Occipital lobe (tissue), 2 donors: ENCODE measurements around the gene PGM5. TPM values are rescaled to one million over a fixed set of nuclear protein-coding genes. Genes with fewer than 3 reads are reported as not detected.

ENCODE experiments used
- DNase-seq: peaks from one replicate; lab custom pipeline; 2025; lab: John Stamatoyannopoulos, UW
- total RNA-seq: library from RNA; depleted of rRNA; stranded (reverse); fragments of >200 nt; gene quantifications from one replicate; pipeline ENCODE4 v1.2.3, GENCODE V29; 2014

The PGM5 gene
- total RNA-seq, 1 donor from 2014 or later = 5.6 TPM

DNA sequence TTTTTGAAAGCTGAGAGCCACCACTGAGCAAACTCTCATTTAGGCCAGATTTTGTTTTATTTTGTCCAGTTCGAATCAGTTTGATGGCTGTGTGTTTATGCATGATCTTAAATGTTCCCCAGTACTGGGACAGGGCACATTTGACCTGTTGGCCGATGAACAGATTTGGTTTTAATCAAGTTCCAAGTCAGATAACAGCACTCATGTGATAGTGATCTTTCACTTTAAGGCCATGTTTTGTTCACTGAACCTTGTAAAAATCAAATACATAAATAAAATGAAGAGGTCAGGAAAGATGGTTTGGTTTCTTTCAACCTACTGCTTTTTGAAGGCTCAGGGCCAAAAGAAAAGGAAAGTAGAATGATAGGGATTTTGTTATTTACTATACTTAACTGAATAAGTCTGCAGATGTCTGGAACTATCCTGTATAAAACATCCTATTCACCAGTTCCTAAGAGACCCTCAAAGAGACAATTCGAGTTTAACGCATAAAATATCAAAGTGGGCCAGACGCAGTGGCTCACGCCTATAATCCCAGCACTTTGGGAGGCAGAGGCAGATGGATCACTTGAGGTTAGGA, 77.2 kb downstream of the PGM5 start:
- no peak for DNase-seq

DNA sequence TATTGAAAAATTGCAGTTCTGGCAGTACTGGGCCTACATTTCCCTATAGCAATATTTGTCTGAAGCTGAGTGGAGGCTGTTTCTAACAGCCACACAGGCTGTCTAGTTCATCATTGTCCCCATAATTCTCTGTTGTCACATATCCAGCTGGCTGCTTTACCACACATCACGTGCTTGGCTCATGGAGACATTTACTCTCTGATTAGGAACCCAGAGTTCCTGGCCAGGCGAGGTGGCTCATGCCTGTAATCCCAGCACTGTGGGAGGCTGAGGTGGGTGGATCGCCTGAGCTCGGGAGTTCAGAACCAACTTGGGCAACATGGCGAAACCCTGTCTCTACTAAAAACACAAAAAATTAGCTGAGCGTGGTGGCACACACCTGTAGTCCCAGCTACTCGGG, 81.4 kb downstream of the PGM5 start:
- DNase-seq = no peak

DNA sequence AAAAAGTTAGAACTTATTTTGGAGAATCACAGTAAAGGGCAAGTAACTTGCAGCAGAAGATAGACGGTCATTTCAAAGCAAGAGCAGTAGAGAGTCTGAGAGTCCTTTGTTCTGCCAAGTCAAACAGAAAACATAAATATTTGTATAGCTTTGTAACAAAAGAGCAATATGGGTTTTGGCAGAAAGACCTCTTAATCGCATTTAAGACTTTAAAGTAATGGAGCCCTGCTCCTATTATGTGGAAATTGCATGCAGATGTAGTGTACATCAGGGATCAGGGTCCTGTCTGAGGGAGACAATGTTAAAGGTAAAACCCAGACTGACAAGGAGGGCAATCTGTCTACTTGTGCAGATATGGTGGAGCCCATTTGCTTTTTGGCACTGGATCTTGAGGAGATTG, 87.2 kb downstream of the PGM5 start:
- DNase-seq = no peak

DNA sequence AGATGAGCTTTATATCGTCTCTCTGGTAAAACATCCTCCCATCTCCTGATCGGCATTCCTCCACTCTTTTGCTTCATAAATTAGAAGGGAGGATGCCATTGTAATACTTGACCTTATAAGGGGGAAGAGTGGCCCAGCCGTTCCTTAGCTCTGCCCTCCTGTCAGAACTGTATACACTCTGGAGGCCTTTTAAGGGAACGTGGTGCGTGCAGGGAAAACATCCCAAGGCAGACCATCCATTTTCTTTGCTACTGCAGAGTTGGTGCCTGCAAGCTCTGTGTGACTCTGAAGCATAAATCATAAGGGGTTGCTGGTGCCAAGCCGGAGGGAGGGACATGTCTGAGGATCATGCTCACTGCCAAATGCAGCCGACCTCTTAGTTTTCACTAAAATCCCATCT, 90.4 kb downstream of the PGM5 start:
- no peak for DNase-seq

DNA sequence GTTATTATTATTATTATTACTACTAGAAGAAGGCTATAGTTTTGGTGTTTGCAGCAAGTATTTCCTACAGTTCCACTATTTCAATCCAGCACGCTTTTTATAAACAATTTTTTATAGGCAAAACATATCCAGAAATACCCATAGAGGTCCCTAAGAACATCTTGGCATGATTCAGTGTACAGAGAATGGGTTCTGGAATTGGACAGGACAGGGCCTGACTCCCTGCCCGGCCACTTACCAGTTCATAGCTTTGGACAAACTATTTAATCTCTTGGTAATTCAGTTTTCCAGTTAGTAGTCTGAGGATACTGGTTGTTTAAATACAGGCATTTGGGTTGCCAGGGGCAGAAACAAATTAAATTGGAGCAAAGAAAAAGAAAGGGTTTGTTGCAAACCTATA, 91.2 kb downstream of the PGM5 start:
- no peak for DNase-seq

DNA sequence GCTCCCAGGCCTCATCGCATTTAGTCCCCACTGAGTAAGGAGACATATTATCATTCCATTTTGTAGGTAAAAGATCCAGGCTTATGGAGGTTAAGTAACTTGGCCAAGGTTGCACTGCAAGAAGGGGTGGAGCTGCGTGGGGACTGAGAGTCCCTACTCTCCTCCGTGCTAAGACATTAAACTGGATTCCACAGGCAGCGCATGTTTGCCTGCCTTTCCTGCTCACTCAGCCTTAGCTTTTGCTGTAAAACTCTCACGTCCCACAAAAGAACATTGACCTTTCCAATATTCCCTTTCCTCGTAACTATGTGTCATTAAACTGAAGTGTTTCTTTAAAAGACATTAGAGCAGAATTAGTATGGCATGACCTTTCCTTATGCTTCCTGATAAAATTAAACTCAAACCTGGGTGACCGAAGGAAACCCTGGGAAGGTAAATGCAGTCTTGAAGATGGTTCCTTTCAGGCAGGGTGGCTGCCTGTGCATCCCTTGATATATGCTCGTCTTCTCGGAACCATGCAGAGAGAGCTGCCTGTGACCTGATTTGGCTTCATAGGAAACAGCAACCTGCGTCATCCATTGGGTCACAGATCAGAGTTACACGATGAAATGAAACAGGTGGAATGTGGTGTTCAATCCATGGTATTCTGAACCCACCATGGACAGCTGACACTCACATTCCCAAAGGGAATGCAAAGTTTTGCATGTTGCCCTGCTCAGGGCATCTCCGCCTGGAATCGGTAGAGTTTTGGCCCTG, 98.3 kb downstream of the PGM5 start:
- no peak for DNase-seq

DNA sequence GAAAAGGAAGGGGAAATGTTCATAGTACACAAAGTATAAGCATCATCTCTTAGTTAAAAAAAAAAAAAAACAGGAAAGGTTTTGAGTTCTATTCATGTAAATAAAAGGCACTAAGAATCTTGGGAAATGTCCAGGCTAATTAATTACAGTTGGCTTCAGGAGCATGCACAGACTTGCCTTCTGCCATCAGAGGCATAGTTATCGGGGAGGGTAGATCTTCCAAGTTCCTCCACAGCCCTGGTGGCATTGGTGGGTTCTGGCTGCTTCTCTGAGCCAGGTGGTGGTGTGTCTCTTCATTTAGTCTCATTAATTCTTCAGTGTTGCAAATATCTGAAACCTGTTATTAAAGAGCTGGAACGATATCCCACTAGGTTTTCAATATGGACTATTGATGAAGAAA, 99.0 kb downstream of the PGM5 start:
- no peak for DNase-seq

DNA sequence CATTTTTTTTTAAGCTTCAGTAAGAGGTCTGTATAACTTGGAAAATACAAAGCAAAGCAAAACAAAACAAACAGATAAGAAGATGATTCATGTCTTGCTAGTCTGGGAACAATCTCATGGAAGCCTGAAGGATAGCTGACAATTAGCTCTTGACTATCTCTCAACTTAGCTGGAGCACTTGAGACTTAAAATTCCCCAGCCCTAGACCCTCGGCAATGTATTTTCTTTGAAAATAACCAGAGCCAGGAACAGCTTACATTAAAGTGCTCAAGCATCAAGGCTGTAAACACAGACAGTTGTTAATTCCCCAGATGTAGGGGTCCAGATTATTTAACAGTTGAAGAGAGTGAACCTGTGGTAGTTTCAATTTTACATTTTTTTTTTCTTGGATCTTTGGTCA, 101.4 kb downstream of the PGM5 start:
- no peak for DNase-seq

DNA sequence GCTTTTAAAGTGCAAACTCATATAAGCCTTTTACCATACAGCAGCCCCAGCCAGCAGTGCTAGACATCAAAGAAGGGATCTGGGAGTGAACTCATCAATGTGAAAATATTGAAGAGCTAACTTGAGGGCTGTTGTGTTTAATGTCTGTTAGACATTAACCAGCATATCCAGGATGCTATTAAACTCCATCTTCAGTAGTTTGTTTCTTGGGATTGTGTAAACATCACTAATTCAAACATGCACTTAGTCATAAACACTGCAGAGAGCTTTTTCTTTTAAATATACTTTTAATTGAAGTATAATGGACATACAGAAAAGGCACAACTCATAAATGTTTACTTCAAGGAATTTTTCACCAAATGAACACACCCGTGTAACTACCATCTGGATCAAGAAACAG, 102.5 kb downstream of the PGM5 start:
- no peak for DNase-seq

DNA sequence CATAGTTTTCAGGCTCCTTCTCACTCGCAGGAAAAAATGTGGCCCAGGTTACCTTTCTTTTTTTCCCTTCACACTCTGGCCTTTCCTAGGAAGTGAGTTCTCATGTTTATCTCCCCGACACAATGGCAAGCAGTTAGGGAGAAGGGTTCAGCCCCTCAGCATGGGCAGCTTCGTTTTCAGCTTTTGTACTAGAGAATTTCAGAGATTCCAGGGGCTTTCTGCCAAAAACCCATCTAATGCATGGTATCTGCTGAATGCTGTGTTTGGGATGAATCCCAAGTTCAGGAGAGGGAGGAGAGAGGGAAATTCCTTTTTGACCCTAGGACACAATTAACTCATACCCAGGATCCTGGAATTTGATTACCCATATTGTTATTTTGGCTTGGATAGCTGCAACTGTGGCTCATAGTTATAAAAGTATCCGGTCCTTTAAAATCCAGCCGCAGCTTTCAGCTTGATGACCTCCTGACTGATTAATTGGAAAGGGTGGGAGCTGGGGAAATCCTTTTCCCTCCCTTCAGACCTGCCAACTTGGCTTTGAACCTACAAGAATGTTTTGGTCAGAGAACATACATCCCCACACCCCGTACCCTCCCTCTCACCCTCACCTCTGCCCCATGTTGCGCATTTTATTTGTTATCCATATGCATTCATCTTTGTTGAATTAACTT, 105.8 kb downstream of the PGM5 start:
- no peak for DNase-seq

DNA sequence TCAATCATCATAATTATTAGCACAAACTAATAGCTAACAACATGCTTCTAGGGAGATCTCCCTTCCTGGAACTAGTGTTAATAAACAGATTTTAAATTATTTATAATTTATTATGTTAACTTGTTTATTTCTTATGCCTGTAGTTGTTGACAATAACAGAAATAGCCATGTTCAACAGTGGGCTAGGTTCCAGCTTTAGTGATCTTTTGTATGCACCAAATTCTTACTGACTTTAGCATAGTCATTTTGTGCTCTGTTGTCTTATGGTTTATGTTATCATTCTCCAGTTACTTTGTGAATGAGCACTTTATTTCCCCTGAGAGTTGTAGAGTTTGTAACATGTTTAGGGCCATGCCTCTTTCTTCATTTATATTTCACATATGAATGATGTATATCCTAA, 113.7 kb downstream of the PGM5 start:
- DNase-seq = no peak

DNA sequence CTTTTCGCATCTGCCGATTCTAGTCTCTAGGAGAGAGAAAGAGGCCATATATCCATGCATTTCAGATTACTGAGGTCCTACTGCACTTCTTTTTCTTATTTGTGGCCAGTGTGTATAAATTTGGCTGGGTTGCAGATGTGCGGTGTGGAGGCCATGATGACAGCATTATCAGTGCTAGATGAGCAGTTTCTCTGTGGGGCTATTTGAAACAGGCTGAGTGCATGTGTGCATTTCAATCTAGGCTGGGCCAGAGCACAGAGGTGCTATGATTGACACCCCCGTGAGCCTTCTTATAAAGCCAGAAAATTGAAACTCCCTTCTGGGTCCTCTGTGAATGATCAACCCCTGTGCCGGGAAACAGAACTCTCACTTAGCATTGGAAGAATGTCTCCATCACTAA, 114.2 kb downstream of the PGM5 start:
- DNase-seq = no peak

DNA sequence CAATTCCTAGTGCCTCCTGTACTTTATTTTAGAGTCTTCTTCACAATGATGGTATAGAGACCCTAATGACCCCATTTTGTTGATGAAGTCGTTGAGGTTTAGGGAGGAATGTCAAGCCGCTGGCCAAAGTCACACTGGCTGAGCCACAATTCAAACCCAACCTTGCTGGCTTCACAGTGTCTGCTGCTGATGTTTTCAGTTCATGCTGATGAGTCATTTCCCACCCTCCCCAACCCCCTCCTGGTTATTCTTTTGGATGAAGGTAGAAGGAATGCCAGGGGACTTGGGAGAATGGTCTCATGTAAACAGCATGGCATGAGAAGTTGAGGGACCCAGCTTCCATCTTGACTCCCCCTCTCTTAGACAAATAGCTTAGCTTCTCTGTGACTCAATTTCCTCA, 115.7 kb downstream of the PGM5 start:
- DNase-seq = no peak

DNA sequence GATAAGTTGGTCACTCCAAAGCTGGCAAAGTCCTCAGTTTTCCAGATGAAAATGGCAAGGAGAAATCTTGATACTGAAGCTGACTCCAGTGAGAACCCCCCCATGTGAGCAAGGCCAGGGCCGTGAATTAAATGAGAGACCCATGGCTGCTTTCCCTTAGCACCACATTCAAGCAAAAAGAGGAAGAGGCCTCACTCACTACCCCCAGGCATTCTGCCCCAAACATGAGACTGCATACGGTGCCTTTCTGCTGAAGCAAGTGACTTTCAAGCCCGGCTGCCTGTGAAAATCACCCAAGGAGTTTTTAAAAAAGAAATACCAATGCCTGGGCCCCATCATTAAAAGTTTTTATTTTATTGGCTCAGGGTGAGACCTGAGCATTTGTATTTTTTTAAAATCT, 117.4 kb downstream of the PGM5 start:
- no peak for DNase-seq

DNA sequence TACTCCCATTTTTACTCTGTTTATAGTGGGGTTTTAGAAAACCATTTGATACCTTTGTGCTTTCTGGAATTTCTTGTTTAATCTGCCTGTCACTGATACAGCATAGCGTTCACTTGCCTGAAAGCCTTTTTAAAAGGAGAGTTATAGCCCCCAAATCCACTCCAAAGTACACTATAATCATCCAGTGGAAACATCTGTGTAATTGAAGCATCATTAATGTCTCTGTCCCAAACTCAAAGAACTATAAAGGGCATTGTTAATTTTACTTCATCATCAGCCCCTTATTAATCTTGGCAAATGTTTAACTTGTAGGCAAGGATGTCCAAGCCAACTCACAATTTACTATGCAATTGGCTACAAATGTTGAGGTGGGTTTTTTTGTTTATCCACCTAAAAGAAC, 120.0 kb downstream of the PGM5 start:
- no peak for DNase-seq

DNA sequence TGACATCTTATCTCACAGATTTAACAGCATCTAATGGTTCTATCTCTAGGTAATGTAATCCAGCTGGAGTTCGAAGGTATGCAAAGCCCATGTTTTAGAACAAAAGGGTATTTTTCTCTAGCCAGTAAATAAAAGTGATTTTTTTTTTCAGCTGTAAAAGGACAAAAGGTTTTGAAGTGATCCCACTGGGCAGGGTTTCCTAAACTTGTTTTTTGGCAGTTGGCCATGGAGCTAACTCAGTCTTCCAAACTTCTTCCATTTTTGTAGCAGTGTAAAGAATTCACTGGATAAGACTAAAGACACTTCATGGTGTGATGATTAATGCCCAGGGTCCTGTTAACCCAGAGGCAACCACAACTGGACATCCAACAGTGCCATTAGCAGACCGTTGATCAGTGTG, 120.4 kb downstream of the PGM5 start:
- DNase-seq = no peak

DNA sequence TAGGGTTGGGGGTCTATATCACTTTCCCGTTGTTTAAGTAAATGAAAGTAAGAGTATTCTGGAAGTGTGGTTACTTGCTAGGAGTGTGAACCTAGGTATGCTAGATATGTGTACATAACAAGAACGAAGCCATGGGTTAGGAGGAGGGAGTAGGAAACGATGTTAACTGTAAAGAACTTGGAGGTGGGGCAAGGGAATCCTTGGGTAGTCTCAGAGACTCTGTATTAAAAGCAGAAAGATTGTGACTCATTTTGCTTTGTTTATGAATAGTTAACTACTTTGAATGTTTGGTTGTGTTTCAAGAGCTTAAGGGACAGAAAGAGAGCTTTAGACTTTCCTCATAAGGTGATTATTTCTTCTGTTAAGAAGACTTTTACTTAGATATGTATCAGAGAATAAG, 124.4 kb downstream of the PGM5 start:
- no peak for DNase-seq

DNA sequence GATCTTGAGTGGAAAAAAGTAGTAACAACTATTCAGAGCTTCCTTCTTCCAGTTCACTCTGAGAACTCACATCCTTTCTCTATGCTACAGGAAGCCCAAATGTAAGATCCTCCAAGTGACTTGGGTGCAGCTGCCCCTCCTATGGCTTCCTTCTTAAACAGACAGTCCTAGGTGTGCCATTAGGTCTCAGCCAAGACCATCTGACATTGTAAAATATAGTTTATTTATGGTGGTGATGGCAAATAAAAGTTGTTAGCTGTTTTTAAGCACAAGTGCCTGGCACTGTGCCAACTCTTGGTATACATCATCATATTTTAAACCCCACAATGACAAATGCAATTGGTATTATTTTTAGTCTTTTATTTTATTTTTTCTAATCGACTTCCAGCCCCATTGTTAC, 126.1 kb downstream of the PGM5 start:
- no peak for DNase-seq

DNA sequence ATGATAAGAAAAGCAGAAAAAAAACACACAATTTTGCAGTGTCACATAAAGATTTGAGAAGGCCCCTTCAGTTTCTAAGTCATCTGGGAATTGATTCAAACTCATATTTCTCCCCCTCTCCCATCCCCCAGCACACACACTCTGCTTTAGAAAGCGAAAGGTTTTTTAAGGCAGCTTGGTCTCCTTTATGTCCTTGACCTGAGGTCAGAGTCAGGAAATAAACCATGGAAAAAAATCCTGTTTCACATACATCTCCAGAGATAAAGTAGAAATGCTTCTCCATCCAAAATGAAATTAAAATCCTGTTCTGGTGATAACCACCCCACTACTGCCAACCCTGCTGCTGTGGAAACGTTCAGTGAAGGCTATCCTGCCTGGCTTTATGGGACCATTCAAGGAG, 131.7 kb downstream of the PGM5 start:
- no peak for DNase-seq

DNA sequence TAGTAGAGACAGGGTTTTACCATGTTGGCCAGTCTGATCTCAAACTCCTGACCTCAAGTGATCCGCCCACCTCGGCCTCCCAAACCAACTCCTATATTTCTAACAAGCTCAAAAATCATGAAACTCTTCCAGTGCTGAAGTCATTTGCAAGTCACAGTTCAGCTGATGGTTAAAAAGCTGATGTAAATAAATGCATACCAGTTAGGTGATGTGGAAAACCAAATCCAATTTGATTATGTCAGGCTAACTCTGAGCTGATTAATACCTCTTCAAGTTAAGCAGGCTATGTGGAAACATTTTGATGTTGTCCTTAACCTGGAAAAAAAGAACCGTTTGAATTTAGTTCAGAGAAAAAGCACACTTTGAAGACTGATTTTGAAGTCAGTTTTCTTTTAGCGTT, 133.2 kb downstream of the PGM5 start:
- no peak for DNase-seq

DNA sequence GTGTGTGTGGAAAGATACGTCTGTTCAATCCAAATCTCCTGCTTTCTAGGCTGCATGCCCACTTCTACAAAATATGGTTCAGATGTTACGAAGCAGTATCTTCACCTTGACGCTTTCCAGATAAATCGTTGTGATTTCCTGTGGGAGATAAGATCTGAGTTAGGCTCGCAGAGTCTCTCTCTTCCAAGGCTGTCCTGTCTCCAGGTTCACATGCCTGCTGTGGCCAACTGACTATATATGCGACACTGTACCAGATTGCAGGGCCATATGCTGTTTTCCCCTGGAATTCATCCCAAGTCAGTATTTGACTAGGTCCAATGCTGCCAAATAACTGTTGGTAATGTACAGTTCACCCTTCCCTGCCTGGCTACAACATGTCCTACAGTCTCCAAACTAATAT, 136.4 kb downstream of the PGM5 start:
- DNase-seq = no peak

DNA sequence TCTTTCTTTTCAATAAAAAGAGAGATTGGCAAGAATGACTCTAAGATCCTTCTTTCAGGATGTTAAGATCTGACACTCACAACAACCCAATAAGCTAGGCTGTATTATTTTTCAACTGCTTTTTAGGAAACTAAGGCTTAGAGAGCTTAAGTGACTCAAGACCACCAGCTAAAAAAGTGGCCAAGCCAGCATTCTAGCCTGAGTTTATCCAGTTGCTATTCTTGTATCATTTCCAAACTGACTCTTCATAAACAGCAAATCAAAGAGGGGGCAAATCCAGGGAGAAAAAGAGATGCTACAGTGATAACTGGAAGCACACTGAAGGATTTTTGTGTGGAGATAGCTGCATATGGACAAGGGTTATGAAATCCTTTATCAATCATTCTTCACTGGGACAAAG, 137.1 kb downstream of the PGM5 start:
- DNase-seq = no peak

DNA sequence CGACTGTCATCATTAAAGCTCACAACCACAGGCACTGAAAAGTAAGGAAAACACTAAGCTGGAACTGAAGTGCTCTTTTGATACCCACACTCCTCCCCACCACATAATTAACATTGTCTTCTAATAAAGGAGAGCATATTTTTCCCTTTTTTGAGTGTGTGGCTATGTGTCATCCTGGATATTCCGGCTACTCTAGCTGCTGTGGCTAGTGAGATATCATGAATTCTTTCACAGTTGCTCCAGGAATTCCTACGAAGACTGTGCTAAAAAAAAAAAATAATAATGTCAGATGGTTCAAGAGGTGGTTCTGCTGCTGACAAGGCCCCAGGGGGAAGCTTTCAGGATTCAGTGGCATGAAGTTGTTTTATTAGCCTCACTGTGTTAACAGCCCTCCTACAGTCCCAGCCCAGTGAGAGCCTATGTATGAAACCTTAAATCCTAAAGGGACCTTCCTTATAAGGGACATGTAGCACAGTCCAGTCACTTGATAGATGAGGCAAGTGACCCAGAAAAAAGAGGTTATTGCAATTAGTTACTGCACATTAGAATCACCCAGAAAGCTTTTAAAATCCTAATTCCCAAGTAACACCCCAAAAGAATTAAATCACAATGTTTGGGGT, 137.7 kb downstream of the PGM5 start:
- DNase-seq = no peak
